Muscle of leg (tissue), 11 donors: Measurements from ENCODE around the gene IFNLR1. TPM values are rescaled to one million over a fixed set of nuclear protein-coding genes. Genes with fewer than 3 reads are reported as not detected.

Experiments used
- DNase-seq: peaks from one replicate; pipeline ENCODE4 v3.0.0; 2013
- H3K27ac ChIP-seq: one replicate; pipeline ENCODE4 v1.5.1; 2013; ENCODE audit warnings: mild to moderate bottlenecking, low read length, control low read depth
- H3K27me3 ChIP-seq: one replicate; pipeline ENCODE4 v1.6.1; 2013; ENCODE audit warnings: low read length; ENCODE audit not compliant: control insufficient read depth, insufficient read depth
- H3K36me3 ChIP-seq: one replicate; pipeline ENCODE4 v1.6.1; 2013; ENCODE audit warnings: low read length; ENCODE audit not compliant: control insufficient read depth, insufficient read depth
- H3K4me1 ChIP-seq: one replicate; pipeline ENCODE4 v1.6.1; 2013; ENCODE audit warnings: low read length; ENCODE audit not compliant: control insufficient read depth, insufficient read depth
- H3K4me3 ChIP-seq: one replicate; pipeline ENCODE4 v1.5.1; 2013; ENCODE audit warnings: low read length, control low read depth
- H3K9me3 ChIP-seq: replicated peaks from 2 replicates; pipeline ENCODE4 v1.6.1; 2013; ENCODE audit warnings: low read depth, low read length; ENCODE audit not compliant: control insufficient read depth
- WGBS: methylation state at CpG from one replicate; pipeline ENCODE4 v1.1.5; 2013; ENCODE audit warnings: missing lambda C conversion rate; ENCODE audit not compliant: insufficient coverage; 5-methylcytosine and 5-hydroxymethylcytosine counted together
- polyA plus RNA-seq, 8 donors: library from polyadenylated mRNA; unstranded; fragments of 120-200 nt; gene quantifications; one replicate each; pipeline versions ENCODE4 v1.2.1 to v1.2.3, GENCODE V29; 2013; ENCODE audit warnings: inconsistent platforms in 1 of 8, low replicate concordance in 1 of 8; ENCODE audit not compliant: insufficient read length in 8 of 8, insufficient read depth in 1 of 8
- total RNA-seq: library from RNA; stranded (reverse); fragments of 120-200 nt; gene quantifications from one replicate; pipeline ENCODE4 v1.2.4, GENCODE V29; 2013

IFNLR1 gene
- total and polyA plus RNA-seq, 9 donors, result 0.04 to 1.1 (median 0.17) TPM; not detected in 1

DNA sequence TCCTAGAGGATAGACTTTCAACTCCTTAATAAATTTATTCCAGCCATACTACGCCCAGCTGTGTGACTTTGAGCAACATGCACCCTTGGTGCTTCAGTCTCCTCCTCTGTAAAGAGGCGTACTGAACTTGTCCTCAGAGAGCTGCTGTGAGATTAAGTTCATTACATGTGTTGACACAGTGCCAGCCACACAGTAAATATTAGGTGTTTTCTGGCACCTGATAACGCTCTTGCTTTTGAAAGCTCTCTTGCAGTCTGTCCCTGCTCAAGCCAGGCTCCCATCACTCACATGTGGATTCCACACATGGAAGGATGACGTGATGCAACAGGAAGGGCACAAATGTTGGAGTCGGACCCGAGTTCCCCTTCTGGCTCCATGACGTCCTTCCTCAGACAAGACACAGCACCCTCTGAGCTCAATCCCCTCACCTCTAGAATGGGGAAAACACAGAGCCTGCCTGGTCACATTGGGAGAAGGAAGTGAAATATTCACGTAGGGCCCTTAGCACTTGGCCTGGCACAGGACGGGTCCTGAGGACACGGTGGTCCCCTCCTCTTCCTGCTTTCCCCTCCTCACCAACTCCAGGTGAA is 7.7 kb downstream of the IFNLR1 start:
- H3K27me3 ChIP-seq, result peaks cover 7% of the 10 kb centered on the region
- no peak overlapping the region for H3K27ac ChIP-seq
- H3K4me3 ChIP-seq, result no peak overlapping the region
- no peaks in the 10 kb centered on the region for H3K9me3 ChIP-seq
- no peak for DNase-seq
- WGBS, result 77% methylated on average over 4 of the region's 10 CpGs
- H3K4me1 ChIP-seq, result no peaks in the 10 kb centered on the region
- H3K36me3 ChIP-seq, result no peaks in the 10 kb centered on the region

DNA sequence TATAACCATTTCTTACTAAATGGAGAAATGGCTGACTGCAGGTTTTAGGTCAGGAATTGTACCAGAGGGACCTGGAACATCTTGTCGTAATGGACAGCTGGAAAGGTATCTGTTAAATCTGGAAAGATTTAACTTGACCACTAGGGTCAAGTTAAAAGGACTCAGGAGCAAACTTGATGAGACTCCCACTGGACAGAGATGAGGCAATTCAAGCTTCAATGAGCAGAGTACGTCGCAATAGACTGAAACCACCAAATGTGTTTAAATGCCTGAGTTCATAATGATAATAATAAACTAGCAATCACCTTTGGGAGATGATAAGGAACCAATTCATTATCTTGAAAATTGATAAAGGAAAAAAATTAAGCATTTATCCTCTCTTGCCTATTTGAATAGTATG is 8.7 kb downstream of the IFNLR1 start:
- no peak overlapping the region for H3K27ac ChIP-seq
- WGBS, result 0% methylated on average over 1 of the region's 3 CpGs
- no peaks in the 10 kb centered on the region for H3K9me3 ChIP-seq
- H3K36me3 ChIP-seq, result no peaks in the 10 kb centered on the region
- no peak for DNase-seq
- H3K4me3 ChIP-seq, result no peak overlapping the region
- H3K4me1 ChIP-seq, result no peaks in the 10 kb centered on the region
- H3K27me3 ChIP-seq, result peaks cover 3% of the 10 kb centered on the region

DNA sequence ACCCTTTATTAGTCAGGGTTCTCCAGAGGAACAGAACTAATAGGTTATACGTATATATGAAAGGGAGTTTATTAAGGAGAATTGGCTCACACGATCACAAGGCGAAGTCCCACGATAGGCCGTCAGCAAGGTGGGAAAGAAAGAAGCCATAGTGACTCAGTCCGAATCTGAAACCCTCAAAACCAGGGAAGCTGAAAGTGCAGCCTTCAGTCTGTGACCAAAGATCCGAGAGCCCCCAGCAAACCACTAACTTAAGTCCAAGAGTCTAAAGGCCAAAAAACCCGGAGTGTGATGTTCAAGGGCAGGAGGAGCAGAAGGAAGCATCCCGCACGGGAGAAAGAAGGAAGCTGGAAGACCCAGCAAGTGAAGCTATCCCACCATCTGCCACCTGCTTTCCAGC is 9.9 kb downstream of the IFNLR1 start:
- WGBS, result 85% methylated on average over 6 of the region's 10 CpGs
- Histone ChIP-seq H3K9me3 (no peaks in the 10 kb centered on the region), H3K27me3 (peaks cover 6% of the 10 kb centered on the region), H3K4me1 (no peaks in the 10 kb centered on the region), H3K36me3 (no peaks in the 10 kb centered on the region), H3K27ac (no peak overlapping the region), H3K4me3 (no peak overlapping the region)
- DNase-seq, result no peak

DNA sequence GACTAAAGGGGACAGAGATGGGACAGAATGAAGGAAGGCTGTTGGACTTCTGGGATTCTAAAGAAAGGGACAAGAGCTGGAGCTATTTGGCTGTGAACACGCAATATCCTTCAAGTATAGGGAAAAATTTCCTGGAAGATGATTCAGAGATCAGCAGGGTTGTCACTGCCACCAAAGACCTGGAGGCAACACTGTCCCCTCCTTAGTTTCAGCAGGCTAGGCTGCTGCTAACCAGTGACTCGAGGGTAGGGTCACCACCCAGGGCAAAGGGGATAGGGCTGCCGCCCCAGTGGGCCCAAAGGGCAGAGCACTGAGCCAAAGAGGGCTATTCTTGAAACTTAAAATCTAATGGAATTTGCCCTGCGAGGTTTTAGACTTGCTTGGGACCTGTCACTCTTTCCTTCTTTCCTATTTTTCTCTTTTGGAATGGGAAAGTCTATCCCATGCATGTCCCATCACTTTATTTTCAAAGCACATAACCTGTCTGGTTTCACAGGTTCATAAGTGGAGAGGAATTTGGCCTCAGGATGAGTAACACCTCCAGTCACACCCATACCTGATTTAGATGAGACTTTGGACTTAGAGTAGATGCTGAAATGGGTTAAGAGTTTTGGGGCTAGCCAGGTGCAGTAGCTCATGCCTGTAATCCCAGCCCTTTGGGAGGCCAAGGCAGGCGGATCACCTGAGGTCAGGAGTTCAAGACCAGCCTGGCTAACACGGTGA is 11.9 kb downstream of the IFNLR1 start:
- Histone ChIP-seq H3K9me3 (no peaks in the 10 kb centered on the region), H3K27ac (no peak overlapping the region), H3K4me1 (no peaks in the 10 kb centered on the region), H3K4me3 (no peak overlapping the region), H3K36me3 (no peaks in the 10 kb centered on the region), H3K27me3 (peaks cover 6% of the 10 kb centered on the region)
- DNase-seq, result no peak
- WGBS, result 97% methylated on average over 3 of the region's 6 CpGs

DNA sequence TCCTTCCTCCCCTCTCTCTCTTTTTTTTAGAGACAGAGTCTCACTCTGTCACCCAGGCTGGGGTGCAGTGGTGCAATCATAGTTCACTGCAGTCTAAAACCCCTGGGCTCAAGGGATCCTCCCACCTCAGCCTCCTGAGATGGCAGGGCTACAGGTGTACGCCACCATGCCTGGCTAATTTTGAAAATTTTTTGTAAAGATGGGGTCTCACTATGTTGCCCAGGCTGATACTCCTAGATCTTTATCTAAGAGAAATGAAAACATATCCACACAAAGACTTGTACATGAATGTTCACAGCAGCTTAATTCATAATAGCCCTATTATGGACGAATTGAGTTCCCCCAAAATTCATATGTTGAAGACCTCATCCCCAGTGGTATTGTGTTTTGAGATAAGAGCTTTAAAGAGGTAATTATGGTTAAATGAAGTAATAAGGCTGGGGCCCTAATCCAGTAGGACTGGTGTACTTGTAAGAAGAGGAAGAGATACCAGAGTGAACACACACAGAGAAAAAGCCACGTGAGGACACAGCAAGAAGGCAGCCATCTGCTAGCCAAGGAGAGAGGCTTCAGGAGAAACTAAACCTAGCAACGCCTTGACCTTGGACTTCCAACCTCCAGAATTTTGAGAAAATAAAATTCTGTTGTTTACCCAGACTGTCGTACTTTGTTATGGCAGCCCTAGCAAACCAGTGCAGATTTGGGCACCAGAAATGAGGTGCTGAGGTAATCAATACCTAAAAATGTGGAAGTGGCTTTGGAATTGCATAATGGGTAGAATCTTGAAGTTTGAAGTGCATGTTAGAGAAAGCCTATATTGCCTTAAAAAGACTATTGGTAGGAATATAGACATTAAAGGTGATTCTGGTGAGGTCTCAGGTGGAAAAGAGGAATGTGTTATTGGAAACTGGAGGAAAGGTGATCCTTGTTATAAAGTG is 13.2 kb downstream of the IFNLR1 start:
- Histone ChIP-seq H3K9me3 (no peaks in the 10 kb centered on the region), H3K27me3 (peaks cover 7% of the 10 kb centered on the region), H3K4me1 (no peaks in the 10 kb centered on the region), H3K36me3 (no peaks in the 10 kb centered on the region), H3K27ac (no peak overlapping the region), H3K4me3 (no peak overlapping the region)
- 76% methylated on average over 2 of the region's 5 CpGs for WGBS
- DNase-seq, result no peak

DNA sequence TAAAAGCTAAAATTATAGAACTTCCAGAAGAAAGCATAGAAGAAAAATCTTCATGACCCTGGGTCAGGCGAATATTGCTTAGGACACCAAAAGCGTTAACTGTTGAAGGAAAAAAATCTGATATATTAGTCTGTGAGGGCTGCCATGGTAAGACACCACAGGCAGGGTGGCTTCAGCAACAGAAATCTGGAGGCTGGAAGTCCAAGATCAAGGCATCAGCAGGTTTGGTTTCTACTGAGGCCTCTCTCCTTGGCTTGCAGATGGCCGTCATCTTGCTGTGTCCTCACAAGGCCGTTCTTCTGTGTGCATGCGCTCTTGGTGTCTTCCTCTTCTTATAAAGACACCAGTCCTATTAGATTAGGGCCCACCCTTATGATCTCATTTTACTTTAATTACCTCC is 14.5 kb downstream of the IFNLR1 start:
- Histone ChIP-seq H3K9me3 (no peaks in the 10 kb centered on the region), H3K36me3 (no peaks in the 10 kb centered on the region), H3K4me1 (no peaks in the 10 kb centered on the region), H3K27me3 (peaks cover 7% of the 10 kb centered on the region), H3K27ac (no peak overlapping the region), H3K4me3 (no peak overlapping the region)
- 95% methylated on average over 3 of the region's 5 CpGs for WGBS
- DNase-seq, result no peak

DNA sequence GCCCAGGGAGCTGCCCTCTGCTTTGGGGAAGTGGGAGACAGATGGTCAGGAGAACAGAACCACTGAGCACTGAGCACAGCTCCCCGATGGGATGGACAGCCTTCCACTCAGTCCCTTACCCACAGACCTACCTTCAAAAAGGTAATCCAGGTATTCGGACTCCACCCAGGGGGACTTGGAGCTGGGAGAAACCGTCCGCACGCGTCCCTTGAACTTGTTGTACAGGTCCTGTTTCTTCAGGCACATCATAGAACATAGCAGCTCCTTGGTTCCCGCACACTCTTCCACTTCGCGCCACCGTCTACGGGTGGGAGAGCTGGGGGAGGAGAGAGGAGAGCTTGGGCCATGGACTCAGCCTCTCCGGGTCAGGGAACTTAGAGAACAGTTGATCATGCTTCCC is 17.8 kb downstream of the IFNLR1 start:
- DNase-seq, result no peak
- Histone ChIP-seq H3K4me1 (no peaks in the 10 kb centered on the region), H3K9me3 (no peaks in the 10 kb centered on the region), H3K4me3 (no peak overlapping the region), H3K36me3 (no peaks in the 10 kb centered on the region), H3K27ac (no peak overlapping the region), H3K27me3 (peaks cover 7% of the 10 kb centered on the region)
- WGBS, result 86% methylated on average over 6 of the region's 12 CpGs

DNA sequence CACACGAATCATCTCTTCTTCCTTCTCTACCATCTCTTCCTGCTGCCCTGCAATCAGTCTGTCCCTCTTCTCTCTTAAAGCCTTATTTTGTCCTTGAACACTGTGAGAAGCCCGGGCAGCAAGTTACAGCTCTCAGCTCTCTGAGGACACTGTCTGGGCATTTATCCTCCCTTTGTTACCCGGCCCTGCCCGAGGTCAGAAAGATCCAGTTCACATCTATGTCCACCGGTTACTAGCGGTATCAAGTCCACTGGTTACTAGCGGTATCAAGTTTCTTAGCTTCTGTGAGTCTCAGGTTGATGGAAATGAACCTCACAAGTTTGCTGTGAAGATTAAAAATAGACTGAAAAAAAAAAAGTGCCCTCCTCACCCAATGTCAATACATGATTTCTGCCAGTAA is 18.8 kb downstream of the IFNLR1 start:
- Histone ChIP-seq H3K27ac (no peak overlapping the region), H3K27me3 (peaks cover 7% of the 10 kb centered on the region), H3K4me3 (no peak overlapping the region), H3K9me3 (no peaks in the 10 kb centered on the region), H3K4me1 (no peaks in the 10 kb centered on the region), H3K36me3 (no peaks in the 10 kb centered on the region)
- 86% methylated on average over 2 of the region's 7 CpGs for WGBS
- DNase-seq, result no peak

DNA sequence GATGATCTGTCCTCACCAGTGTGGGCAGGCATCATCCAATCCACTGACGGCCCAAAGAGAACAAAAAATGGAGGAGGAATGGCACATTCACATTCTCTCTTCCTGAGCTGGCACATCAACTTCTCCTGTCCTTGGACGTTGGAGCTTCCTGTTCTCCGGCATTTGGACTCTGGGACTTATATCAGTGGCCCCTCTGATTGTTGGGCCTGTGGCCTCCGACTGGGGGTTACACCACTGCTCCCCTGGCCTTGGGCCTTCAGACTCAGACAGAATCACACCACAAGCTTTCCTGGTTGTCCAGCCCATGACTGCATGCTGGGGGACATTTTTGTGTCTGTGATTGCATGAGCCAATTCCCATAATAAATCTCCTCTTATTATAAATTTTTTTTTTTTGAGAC is 20.1 kb downstream of the IFNLR1 start:
- DNase-seq, result no peak
- peaks cover 4% of the 10 kb centered on the region for H3K27me3 ChIP-seq
- H3K4me1 ChIP-seq, result no peaks in the 10 kb centered on the region
- 88% methylated on average over 1 of the region's 4 CpGs for WGBS
- H3K4me3 ChIP-seq, result no peak overlapping the region
- H3K36me3 ChIP-seq, result no peaks in the 10 kb centered on the region
- H3K9me3 ChIP-seq, result no peaks in the 10 kb centered on the region
- H3K27ac ChIP-seq, result no peak overlapping the region

DNA sequence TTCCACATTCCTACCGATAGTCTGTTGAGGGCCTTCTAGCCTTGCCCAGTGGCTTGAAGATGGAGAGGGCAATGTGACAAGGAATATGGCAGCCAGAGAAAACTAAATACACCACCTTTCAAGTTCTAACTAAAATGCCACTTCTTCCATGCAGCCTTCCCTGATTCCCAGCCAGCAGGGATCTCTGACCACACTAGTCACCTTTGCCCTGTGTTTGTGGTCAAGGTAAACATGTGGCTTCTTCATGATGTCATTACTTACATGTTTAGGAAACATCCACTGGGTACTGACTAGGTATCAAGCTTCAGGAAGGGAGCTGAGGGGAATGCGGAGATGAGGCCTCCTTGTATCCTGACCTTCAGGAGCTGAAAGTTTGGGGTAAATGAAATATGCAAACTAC is 21.6 kb downstream of the IFNLR1 start:
- H3K4me1 ChIP-seq, result no peaks in the 10 kb centered on the region
- H3K27ac ChIP-seq, result no peak overlapping the region
- DNase-seq, result no peak
- peaks cover 4% of the 10 kb centered on the region for H3K27me3 ChIP-seq
- H3K36me3 ChIP-seq, result no peaks in the 10 kb centered on the region
- H3K4me3 ChIP-seq, result no peak overlapping the region
- no peaks in the 10 kb centered on the region for H3K9me3 ChIP-seq
- 100% methylated on average over 1 of the region's 2 CpGs for WGBS
